Measurements from ENCODE around the gene TMEM178B. TPM values are rescaled to one million over a fixed set of nuclear protein-coding genes. Genes with fewer than 3 reads are reported as not detected.
A peak's percentile ranks its signal among the peaks of the same experiment; 100 is the strongest.
"Not testable (repeated sequence)": the region's sequence is repeated elsewhere in the genome, so short reads cannot be mapped to it uniquely, and the experiment has no call there.

Gene TMEM178B
- polyA plus RNA-seq, 4 donors: 0.21 to 0.76 (median 0.54) TPM

DNA sequence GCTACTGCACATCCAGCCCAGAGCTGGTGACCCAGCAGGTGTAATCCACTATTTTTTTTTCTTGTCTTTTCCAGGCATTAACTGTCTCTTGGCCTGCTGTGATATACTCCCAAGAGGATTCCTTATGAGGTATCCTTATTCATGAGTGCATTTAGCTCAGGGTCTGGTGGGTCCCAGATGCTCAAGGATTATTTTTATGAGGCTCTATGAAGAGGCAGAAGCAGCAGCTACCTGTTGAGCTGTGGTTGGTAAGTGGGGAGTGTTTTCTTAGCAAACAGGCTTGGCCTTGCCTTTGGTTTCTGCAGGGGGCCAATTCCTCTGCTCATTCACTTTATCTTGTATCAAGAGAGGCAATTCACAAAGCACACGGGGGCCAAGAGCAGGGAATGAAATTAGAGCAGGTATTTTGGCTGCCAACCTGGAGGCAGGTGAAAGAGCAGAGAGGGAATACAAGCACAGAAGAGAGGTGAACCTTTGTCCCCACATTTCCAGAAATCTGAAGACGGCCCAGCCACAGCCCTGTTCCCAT lies 221.6 kb downstream of the TMEM178B start:
- no peak for DNase-seq (ENCODE audit: low read depth in 4 of 4, low spot score in 3 of 4)

DNA sequence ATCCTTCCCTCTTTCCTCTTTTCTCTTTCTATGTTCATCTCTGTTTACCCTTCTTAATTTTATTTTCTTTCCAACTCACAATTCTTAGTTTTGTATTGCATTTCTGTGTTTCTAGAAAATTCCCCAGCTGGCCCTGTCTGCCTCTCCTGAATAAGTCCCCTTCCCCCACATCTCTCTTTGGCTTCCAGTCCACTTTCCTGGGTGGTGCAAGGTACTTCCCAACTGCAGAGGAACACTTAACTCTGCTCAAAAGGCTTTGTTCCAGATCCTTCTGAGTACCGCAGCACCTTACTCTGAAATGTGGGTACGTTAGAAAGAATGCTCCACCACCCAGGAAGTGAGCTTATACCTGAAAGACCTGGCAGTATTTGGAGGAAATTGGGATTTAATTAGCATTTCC lies 227.0 kb downstream of the TMEM178B start:
- DNase-seq (ENCODE audit: low read depth in 4 of 4, low spot score in 3 of 4): no peak

DNA sequence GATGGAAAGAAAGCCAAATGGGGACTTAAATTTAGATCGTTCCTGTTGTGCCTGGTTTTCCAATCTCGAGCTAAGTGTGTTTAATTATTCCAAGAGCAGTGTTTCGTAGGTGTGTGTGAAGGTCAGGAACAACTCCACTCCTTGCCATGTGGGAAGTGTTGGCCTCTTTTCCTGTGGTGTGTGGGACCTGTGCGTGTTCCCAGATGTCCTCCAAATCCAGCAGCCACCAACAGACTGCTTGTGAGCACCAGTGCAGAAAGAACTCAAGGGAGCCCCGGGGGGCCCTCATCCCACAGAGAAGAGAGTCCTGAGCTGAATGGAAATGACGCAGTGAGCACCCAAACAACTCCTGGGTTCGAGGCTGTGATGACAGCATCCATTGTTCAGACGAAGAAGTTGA lies 227.7 kb downstream of the TMEM178B start:
- DNase-seq (ENCODE audit: low read depth in 4 of 4, low spot score in 3 of 4): no peak

DNA sequence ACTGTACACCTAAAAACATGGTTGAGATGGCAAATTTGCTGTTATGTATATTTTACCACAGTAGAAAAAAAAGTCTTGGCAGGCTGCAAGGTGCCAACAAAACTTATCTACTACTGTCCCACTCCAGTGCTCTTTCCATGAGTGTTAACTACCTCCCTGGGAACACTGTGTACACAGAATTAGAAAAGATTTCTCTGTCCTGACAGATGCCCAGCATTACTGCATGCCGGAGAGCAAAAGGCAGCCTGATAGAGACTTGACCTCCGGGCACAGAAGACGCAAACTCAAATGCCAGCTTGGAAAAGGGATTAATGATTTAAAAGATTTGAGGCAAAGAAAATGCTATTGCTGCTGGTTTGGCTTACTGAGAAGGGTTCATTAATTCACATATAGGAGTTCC lies 228.8 kb downstream of the TMEM178B start:
- DNase-seq (ENCODE audit: low read depth in 4 of 4, low spot score in 3 of 4): no peak

DNA sequence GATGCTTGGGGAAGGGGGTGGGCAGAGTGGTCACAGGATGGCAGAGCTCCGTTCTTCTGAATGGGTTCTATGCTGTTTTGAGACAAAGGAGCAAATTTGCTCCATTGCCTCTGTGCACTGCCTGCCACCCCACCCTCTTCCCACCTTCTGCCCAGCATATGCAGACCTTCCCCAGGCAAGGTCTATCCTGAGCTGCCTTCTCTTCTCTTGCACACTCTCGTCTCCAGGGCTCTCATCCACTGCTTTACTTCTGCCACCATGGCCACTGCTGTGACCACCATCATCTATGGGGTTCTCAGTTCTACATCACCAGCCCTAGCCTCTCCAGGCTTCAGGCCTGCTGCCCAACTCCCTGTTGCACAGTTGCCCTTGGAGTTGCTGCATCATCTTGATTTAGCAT lies 230.4 kb downstream of the TMEM178B start:
- DNase-seq (ENCODE audit: low read depth in 4 of 4, low spot score in 3 of 4): no peak

DNA sequence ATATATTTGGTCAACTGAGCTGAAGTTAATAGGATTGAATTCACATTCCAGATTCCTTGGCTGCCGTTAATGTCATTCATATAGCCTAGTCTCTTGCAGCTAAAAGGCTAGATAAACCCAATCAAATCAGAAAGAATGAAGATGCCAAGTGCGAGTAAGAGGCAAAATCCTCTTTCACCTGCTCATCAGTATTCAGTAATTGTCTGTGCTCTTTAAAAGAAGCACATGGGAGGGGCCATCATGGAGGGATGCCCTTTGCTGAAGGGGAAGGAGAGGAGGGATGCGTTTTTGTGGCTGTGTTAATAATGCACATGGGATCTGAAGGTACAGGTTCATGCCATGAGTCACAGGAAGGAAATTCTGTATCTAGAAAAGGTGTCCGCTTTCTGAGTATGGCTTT lies 232.2 kb downstream of the TMEM178B start:
- no peak for DNase-seq (ENCODE audit: low read depth in 4 of 4, low spot score in 3 of 4)

DNA sequence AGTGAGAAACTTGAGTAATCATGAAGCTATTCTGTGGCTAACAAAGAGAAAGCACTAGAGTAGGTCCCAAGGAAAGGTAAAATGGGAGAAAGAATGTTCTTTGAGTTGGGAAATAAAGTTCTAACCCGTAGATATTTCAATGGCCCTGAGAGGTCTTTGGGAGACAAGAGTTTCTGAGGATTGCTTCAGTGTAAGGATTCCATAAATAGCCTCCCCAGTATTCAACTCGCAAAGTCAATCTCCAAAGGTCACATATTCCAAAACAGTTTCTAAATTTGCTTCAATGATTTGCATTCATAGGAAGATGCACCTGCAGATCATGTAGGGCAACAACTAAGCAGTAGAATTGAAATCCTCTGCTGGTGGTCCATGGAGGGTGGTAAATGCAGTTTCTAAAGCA lies 238.5 kb downstream of the TMEM178B start:
- no peak for DNase-seq (ENCODE audit: low read depth in 4 of 4, low spot score in 3 of 4)

DNA sequence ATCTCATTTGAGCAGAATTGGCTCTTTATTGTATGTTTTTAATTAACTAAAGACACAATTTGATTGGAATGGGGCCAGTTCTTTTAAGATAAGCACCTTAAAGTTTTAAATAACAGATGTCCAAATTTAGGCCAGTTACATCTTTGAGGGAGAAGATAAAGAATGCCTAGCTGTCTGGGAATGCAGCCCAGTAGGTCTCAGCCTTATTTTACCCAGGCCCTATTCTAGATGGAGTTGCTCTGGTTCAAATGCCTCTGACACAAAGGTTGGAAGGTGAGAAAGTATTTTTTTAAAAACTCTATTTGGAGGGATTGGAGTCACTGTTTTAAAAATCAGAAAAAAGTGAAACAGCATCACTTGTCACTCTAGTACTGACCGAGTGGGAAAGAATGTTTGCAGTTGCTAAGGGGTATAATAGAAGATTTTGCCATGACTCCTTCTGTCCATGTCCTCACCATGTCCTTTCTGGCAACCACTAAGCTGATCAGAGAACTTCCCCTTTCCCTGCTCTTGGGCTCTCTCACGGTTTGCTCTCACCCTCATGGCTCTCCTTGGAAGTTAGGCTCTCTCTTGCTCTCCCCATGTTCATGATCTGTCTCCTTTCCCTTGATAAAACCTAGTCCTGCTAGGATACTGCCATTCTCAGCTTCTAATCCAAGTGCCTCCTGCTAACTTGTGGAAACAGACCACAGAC lies 239.1 kb downstream of the TMEM178B start:
- DNase-seq (ENCODE audit: low read depth in 4 of 4, low spot score in 3 of 4): no peak

DNA sequence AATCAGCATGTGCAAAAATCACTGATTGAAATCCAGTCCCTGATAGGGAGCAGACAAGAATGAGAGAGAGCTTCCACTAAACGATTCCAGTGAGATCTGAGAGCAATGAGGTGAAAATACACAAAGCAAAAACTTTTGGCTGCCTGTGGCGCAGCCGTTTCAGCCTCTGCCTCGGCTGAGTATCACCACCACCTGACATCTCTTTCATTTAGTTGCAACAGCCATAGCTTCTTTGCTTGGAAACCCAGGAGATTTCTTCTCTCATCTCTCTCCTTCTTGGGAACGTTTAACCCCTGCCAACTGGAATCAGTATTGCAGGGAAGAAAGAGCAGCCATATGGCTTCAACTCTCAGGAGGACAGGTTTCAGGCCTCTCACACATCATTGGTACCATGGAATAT lies 240.0 kb downstream of the TMEM178B start:
- no peak for DNase-seq (ENCODE audit: low read depth in 4 of 4, low spot score in 3 of 4)

DNA sequence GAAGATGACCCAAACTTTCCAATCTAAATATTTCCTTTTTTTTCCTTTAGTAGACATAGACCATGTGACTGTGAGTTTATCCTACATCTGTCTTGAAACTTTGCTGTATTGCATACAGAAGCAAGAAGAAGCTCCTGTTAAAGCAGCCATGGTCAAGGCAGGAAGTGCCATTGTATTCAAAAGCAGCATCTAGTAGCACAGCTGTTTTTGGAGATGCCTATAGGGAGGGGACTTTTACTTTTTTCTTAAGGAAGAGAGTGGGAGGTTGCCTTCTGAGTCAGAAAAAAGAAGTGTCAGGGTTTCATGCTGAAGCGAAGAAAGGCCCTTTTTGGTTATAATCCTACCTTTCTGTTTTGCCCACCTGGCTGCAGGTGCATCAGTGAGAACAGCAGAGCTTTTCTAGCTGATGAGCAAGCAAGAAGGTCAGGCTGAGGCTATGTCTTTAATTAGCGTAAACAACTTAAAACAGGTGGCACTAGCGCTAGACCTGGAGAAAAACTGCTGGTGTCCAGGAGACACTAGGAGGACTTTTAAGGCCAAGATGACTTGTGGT lies 243.2 kb downstream of the TMEM178B start:
- DNase-seq (ENCODE audit: low read depth in 4 of 4, low spot score in 3 of 4): no peak

DNA sequence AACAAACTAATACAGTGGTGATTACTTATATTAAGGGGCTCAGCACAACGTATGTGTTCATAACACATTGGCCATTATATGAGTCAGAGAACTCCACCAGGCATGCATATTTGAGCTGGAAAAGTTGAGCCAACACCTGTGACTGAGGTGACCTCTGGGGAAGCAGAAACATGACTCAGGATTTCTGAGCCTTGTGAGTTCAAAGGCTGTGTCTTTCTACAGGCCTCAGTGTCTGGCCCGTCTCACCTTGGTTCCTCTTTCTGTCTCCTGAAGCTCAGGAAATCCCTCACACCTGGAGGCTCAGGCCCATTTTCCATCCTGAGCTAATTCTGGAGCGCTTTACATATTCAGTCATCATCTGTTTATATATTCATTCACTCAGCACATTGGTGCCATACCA lies 246.4 kb downstream of the TMEM178B start:
- no peak for DNase-seq (ENCODE audit: low read depth in 4 of 4, low spot score in 3 of 4)

DNA sequence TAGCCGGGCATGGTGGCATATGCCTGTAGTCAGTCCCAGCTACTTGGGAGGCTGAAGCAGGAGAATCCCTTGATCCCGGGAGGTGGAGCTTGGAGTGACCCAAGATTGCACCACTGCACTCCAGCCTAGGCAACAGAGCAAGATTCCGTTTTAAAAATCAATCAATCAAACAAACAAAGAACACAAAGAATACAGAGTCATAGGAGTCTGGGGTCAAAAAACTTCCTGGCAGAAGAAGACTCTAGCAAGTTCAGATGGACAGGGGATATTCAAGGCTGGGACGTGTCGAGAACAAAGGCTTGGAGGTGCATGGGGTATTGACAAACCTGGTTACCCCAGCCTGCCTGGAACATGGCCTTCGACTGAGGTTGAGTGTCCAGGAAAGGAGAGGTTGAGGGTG lies 248.5 kb downstream of the TMEM178B start:
- no peak for DNase-seq (ENCODE audit: low read depth in 4 of 4, low spot score in 3 of 4)

DNA sequence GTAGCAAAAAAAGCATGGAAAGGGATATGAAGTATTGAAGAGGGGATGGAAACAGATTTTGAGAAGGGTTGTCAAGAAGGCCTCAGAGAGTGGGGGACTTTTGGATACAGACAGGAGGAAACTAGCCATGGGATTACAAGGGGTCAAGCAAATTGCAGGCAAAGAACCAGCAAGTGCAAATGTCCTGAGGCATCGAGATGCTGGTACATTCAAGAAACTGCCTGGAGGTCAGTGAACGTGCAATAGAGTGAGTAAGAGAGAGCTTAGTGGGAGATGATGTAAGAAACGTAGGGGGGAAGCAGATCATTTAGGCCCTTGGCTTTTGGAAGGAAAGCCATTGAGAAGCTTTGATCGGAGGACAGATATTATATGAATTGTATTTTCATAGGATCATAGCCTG lies 250.0 kb downstream of the TMEM178B start:
- no peak for DNase-seq (ENCODE audit: low read depth in 4 of 4, low spot score in 3 of 4)

DNA sequence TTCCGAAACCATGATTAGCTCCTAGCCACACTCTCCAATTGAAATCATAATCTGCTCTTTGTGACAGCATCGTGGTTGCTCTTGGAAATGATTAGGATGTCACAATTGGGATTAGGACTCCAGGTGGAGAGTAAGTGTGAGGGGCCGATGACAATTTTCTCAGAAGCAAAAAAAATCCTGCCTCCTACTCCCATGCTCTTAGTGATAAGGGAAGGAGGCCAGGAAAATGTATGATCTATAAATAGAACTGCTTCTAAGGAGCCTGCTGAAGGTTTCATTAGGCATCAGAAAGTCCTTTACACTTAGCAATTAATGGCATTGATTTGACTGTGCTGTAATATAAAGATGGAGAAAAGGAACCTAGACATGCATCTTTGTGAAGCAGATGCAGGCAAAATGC lies 251.0 kb downstream of the TMEM178B start:
- no peak for DNase-seq (ENCODE audit: low read depth in 4 of 4, low spot score in 3 of 4)

DNA sequence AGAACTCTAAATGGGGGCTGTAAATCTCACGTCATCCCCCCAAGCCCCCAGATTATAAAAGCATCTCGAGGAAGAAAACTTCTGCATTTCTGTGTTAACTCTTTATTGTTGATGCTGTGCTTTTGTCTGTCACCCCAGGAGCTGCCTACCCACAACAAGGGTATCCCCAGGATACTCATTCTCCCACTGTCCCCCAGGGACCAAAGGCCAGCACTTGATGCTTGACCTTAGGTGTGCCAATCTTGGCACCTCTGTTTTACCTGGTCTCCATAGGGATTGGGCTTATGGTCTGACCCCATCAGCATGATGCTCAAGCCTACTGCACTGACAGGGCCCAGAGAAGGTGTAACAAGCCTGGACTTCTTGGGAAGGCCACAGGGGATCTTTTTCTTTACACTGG lies 251.4 kb downstream of the TMEM178B start:
- DNase-seq (ENCODE audit: low read depth in 4 of 4, low spot score in 3 of 4): no peak

DNA sequence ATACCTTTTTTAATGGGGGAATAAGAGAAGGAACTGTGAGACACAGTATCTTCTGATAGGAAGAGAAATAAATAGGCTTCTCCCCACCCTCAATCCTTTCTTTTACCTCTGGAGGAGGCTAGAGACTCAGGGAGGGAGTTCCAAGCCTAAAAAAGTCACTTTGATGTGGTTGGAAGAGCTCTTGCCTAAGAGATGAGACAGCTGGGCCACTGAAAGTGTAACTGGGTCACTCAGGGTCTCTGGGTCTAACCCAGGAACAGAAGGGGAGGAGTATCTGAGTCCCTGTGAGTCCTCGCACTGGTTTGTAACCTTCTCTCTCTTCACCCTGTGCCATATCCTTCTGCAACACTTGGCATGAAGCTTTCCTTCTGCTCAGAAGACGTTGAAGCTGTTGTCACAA lies 254.4 kb downstream of the TMEM178B start:
- no peak for DNase-seq (ENCODE audit: low read depth in 4 of 4, low spot score in 3 of 4)

DNA sequence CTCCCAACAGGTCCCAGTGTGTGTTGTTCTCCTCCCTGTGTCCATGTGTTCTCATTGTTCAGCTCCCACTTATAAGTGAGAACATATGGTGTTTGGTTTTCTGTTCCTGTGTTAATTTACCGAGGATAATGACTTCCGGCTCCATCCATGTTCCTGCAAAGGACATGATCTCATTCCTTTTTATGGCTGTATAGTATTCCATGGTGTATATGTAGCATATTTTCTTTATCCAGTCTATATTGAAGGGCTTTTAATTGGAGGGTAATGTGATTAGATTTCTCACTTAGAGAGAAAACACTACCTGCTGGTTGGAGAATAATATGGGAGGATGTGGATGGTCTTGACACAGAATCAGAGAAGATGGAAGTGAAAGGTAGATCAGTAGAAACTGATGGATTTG lies 256.4 kb downstream of the TMEM178B start:
- DNase-seq (ENCODE audit: low read depth in 4 of 4, low spot score in 3 of 4): not testable (repeated sequence)

DNA sequence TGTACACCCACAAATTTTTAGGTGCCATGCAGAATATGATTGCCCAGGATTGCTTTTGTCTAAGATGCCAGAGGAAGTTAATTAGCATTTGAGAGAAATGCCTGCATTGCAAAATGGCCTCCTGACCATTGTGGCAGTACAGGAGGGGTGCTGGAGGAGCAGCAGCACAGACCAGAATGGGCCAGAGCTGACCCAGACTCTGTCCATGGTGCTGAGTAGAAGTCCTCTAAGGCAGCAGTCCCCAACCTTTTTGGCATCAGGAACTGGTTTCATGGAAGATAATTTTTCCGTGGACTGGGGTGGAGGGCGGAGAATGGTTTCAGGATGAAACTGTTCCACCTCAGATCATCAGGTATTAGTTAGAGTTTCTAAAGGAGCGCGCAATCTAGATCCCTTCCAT lies 259.6 kb downstream of the TMEM178B start:
- DNase-seq (ENCODE audit: low read depth in 4 of 4, low spot score in 3 of 4): peak in 2 of 4 donors; percentile 3 to 21

DNA sequence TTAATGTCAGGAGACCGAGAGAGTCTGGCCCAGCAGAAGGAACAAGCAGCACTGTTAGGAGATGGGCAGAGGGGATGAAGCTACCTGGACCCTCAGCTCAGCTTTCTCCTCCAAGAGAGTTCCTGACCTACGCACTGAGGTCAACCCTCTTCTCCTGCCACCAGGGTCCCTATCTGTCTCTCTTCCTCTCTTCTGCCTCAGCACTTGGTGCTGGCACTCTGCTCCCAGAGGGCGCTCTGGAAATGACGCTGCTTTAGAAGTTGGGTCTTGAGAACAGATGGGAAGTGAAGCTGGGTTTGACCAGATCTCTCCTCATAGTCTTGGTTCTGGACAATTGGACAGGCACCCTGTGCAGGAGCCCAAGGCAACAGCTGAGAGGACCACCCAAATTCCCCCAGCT lies 261.3 kb downstream of the TMEM178B start:
- DNase-seq (ENCODE audit: low read depth in 4 of 4, low spot score in 3 of 4): no peak

DNA sequence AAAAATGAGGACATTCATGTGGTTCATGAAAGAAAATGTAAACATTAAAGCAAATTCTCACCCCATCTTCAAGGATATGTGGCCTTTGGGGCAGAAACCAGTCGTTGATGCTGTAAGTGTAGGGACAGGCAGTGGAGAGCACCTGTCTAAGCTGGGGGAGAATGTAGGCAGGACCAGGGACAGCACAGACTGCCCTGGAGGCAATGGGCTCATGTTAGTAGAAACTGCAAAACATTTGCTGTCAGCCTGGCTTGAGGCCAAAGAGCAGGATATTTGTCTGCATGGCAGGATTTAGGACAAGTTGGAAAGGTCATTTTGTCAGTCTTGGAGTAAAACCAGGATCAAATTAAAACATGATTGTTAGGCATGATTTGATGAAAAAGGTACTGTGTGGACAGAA lies 265.7 kb downstream of the TMEM178B start:
- DNase-seq (ENCODE audit: low read depth in 4 of 4, low spot score in 3 of 4): no peak

DNA sequence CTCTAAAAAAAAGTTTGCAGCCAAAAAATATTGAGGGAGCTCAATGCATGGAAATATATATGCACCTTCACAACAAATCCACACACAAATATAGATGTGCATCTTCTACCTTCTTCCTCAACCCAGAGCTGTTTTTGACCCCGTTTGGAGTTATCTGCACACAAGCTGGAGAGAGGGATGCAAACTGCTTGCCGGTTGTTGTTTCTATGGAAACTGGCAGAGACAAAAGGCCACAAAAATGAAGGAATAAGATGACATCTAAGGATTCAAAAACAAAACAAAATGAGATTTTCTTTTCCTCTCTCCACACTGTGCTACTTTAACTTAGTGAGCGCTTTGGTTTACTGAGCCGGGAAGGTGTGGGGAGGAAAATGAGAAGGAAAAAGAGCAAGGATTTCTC lies 267.1 kb downstream of the TMEM178B start:
- DNase-seq (ENCODE audit: low read depth in 4 of 4, low spot score in 3 of 4): no peak

DNA sequence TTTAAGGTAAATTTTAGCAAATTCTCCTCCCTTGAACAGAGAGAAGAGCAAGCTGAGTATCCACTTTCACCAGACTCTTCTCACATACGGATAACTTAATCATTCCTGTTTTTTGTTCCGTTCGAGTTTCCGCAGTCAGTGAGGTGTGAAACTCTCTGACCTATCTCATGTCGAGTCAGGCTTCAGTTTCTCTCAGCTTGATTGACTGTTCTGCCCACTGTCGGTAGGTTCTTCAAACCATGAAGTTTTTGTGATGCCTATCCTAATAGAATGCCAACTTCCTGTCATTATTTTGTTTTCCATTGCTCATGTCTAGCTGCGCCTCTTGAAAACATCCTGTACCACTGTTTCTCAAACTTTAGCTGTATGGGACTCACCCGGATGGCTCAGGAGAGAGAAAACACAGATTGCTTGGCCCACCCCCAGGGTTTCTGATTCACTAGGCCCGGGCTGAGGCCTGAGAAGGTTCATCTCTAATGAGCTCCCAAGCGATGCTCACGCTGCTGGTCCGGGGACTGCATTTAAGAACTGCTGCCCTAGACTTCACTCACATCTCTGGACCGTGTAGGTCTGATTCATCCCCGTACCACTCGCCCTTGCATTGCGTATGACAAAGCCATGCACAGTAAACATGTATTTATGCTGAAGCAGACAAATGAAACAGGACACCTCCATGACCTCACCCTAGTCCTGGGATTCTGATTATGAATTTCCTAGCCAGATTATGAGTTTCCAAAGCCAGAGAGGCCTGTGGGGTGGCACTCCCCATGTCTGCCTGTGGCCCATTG lies 269.0 kb downstream of the TMEM178B start:
- DNase-seq (ENCODE audit: low read depth in 4 of 4, low spot score in 3 of 4): no peak

All from left renal pelvis (tissue), 4 donors.